Measurements from ENCODE around the gene ELK4. TPM values are rescaled to one million over a fixed set of nuclear protein-coding genes. Genes with fewer than 3 reads are reported as not detected.

ELK4 gene
- polyA plus RNA-seq, 2 of the 4 experiments (the other 2 are of a cell fraction), result 5.8 to 11.9 TPM

- ChIA-PET POLR2A (no interaction called here), CTCF (interaction anchor here (1.0 to 1.7 kb wide), 3 partner anchors 10 to 212 kb away, joined by 3 to 5 read pairs (median 4); no protein-coding TSS in a partner anchor)
- H3K27ac ChIP-seq, result no peak overlapping the region
- DNase-seq (ENCODE audit: low read depth in 1 of 2, low spot score in 1 of 2) (no peak), FAIRE-seq (no peak), ATAC-seq (no peak)
- TF ChIP-seq GATA3 (IDR thresholded peaks at IDR 0.05; ENCODE audit: borderline replicate concordance), result no peak
- TF ChIP-seq ATOH8 (CRISPR knock-in tag; IDR thresholded peaks at IDR 0.05; ENCODE audit: low read depth), result no peak
- H3K4me3 ChIP-seq, result no peak overlapping the region
- H3K9me3 ChIP-seq, result peaks cover 20% of the 10 kb centered on the region
- H3K4me1 ChIP-seq, result peaks cover 5% of the 10 kb centered on the region; the same call in 1 of the 3 replicates
- WGBS (ENCODE audit: missing lambda C conversion rate), result 44% methylated on average over 3 of the region's 3 CpGs
- no peak overlapping the region for H3K4me2 ChIP-seq
These were observed 66.0 kb downstream of the ELK4 start for GRCh38 chr1:205565799-205566198.

GRCh38 chr1:205563927-205564441, 67.8 kb downstream of the ELK4 start:
- FAIRE-seq, result no peak
- Histone ChIP-seq H3K4me2 (no peak overlapping the region), H3K4me1 (peaks cover 5% of the 10 kb centered on the region; the same call in 1 of the 3 replicates), H3K27ac (no peak overlapping the region), H3K9me3 (peaks cover 38% of the 10 kb centered on the region), H3K4me3 (no peak overlapping the region)
- ChIA-PET CTCF (interaction anchor here (0.9 to 1.7 kb wide), 4 partner anchors 8 to 39 kb away, joined by 3 to 12 read pairs (median 4); no protein-coding TSS in a partner anchor), POLR2A (no interaction called here)
- 37% methylated on average over 5 of the region's 5 CpGs for WGBS (ENCODE audit: missing lambda C conversion rate)
- no peak for TF ChIP-seq MYC (IDR thresholded peaks at IDR 0.05; ENCODE audit: borderline replicate concordance, low read length)
- TF ChIP-seq HDAC2 (IDR thresholded peaks at IDR 0.05), result no peak
- TF ChIP-seq FOSL2 (IDR thresholded peaks at IDR 0.05), result no peak
- no peak for TF ChIP-seq FOSL2 (CRISPR knock-in tag; IDR thresholded peaks at IDR 0.05)
- TF ChIP-seq FOXS1 (CRISPR knock-in tag; IDR thresholded peaks at IDR 0.05), result no peak
- no peak for TF ChIP-seq MAX (IDR thresholded peaks at IDR 0.05)
- no peak for TF ChIP-seq HOXA7 (CRISPR knock-in tag; IDR thresholded peaks at IDR 0.05)
- DNase-seq (ENCODE audit: low read depth in 1 of 2, low spot score in 1 of 2), result peak in 1 of 2 experiments; percentile 21
- peak in 1 of 2 experiments; percentile 30; a peak in 2 of 6 replicates for ATAC-seq

- ATAC-seq (no peak), FAIRE-seq (no peak), DNase-seq (ENCODE audit: low read depth in 1 of 2, low spot score in 1 of 2) (no peak)
- WGBS (ENCODE audit: missing lambda C conversion rate), result 50% methylated on average over 1 of the region's 1 CpG
- ChIA-PET POLR2A (no interaction called here), CTCF (interaction anchor here (0.6 to 2.7 kb wide), 6 partner anchors 17 to 189 kb away, joined by 3 to 9 read pairs (median 4); partner anchors contain the start of gene ELK4)
- Histone ChIP-seq H3K9me3 (peaks cover 41% of the 10 kb centered on the region), H3K4me1 (no peaks in the 10 kb centered on the region), H3K27ac (no peak overlapping the region), H3K4me3 (no peak overlapping the region), H3K4me2 (no peak overlapping the region)
- TF ChIP-seq HES2 (IDR thresholded peaks at IDR 0.05) (no peak), PBX3 (IDR thresholded peaks at IDR 0.05) (no peak), KDM5A (IDR thresholded peaks at IDR 0.05) (no peak), ZNF302 (CRISPR knock-in tag; IDR thresholded peaks at IDR 0.05) (no peak), MYC (IDR thresholded peaks at IDR 0.05; ENCODE audit: borderline replicate concordance, low read length) (no peak), ESRRA (IDR thresholded peaks at IDR 0.05; ENCODE audit: borderline replicate concordance, low read length) (no peak), KDM1A (IDR thresholded peaks at IDR 0.05; ENCODE audit: low read depth) (0 out of 2 replicates have a peak, but pooled peaks have one; percentile 28), MAX (IDR thresholded peaks at IDR 0.05) (no peak)
These were observed 70.2 kb downstream of the ELK4 start for GRCh38 chr1:205561501-205562203.

Small RNA genes within 50 kb of the gene (small RNA-seq; reads per million reads assigned to genes)
- 0 reads per million in 6 experiments for gene RNU2-19P
- gene RNU6-418P, result 0 reads per million in 6 experiments

Other genes with a start within 250 kb of the ELK4 start
- 0.14 and 0.36 TPM in 2 replicates for gene LEMD1, start 210.0 kb downstream of the ELK4 start, polyA plus RNA-seq (2011; rRNA removed)
- 0.18 to 0.26 TPM in 2 of 3 replicates, not detected in the other for gene LEMD1, start 210.0 kb downstream of the ELK4 start, polyA plus RNA-seq (2017; fragmentation: RNase III; extraction: RNeasy Plus Mini Kit Qiagen cat#74134 plus additional on column Dnase treatment)
- gene BLACAT1, start 176.0 kb downstream of the ELK4 start, polyA plus RNA-seq (2011; rRNA removed), result 0.09 and 0.16 TPM in 2 replicates
- gene BLACAT1, start 176.0 kb downstream of the ELK4 start, polyA plus RNA-seq (2017; fragmentation: RNase III; extraction: RNeasy Plus Mini Kit Qiagen cat#74134 plus additional on column Dnase treatment), result 0.04 TPM in 1 of 3 replicates, not detected in the others
- gene CDK18, start 127.3 kb downstream of the ELK4 start, polyA plus RNA-seq (2011; rRNA removed), result 0.75 and 1.3 TPM in 2 replicates
- gene CDK18, start 127.3 kb downstream of the ELK4 start, polyA plus RNA-seq (2017; fragmentation: RNase III; extraction: RNeasy Plus Mini Kit Qiagen cat#74134 plus additional on column Dnase treatment), result 1.4 to 2.3 TPM (median 2.0 TPM) in 3 replicates
- 2.8 and 3.0 TPM in 2 replicates for gene SLC45A3, start 48.5 kb upstream of the ELK4 start, polyA plus RNA-seq (2011; rRNA removed)
- 2.5 to 3.4 TPM (median 3.3 TPM) in 3 replicates for gene SLC45A3, start 48.5 kb upstream of the ELK4 start, polyA plus RNA-seq (2017; fragmentation: RNase III; extraction: RNeasy Plus Mini Kit Qiagen cat#74134 plus additional on column Dnase treatment)
- 134 and 190 TPM in 2 replicates for gene NUCKS1, start 118.2 kb upstream of the ELK4 start, polyA plus RNA-seq (2011; rRNA removed)
- 132 to 141 TPM (median 141 TPM) in 3 replicates for gene NUCKS1, start 118.2 kb upstream of the ELK4 start, polyA plus RNA-seq (2017; fragmentation: RNase III; extraction: RNeasy Plus Mini Kit Qiagen cat#74134 plus additional on column Dnase treatment)
- 9.8 and 13.2 TPM in 2 replicates for gene RAB29, start 143.5 kb upstream of the ELK4 start, polyA plus RNA-seq (2011; rRNA removed)
- gene RAB29, start 143.5 kb upstream of the ELK4 start, polyA plus RNA-seq (2017; fragmentation: RNase III; extraction: RNeasy Plus Mini Kit Qiagen cat#74134 plus additional on column Dnase treatment), result 12.9 to 17.9 TPM (median 14.8 TPM) in 3 replicates
- gene SLC41A1, start 181.2 kb upstream of the ELK4 start, polyA plus RNA-seq (2011; rRNA removed), result 23.5 and 26.0 TPM in 2 replicates
- 25.6 to 26.4 TPM (median 26.1 TPM) in 3 replicates for gene SLC41A1, start 181.2 kb upstream of the ELK4 start, polyA plus RNA-seq (2017; fragmentation: RNase III; extraction: RNeasy Plus Mini Kit Qiagen cat#74134 plus additional on column Dnase treatment)
- gene PM20D1, start 218.1 kb upstream of the ELK4 start, polyA plus RNA-seq (2011; rRNA removed), result not detected in 2 replicates
- not detected in 3 replicates for gene PM20D1, start 218.1 kb upstream of the ELK4 start, polyA plus RNA-seq (2017; fragmentation: RNase III; extraction: RNeasy Plus Mini Kit Qiagen cat#74134 plus additional on column Dnase treatment)